Fibroblast of lung (primary cell): ENCODE data around the gene DZANK1. TPM values are rescaled to one million over a fixed set of nuclear protein-coding genes. Genes with fewer than 3 reads are reported as not detected.
A peak's percentile ranks its signal among the peaks of the same experiment; 100 is the strongest.

Experiments
- DNase-seq, 2 donors: peaks; one replicate each; pipeline versions ENCODE4 v3.0.0 to v3.0.0-alpha.2; 2010; ENCODE audit warnings: low read depth in 2 of 2
- H2AFZ ChIP-seq: 2 replicates; pipeline ENCODE4 v1.5.1; 2012; ENCODE audit warnings: low read length, control low read depth, inconsistent platforms
- H3K27ac ChIP-seq: 2 replicates; pipeline ENCODE4 v1.5.1; 2011; ENCODE audit warnings: low read length, control low read depth; ENCODE audit not compliant: insufficient read depth
- H3K27me3 ChIP-seq: 2 replicates; pipeline ENCODE4 v1.5.1; 2011; ENCODE audit warnings: mild to moderate bottlenecking, low read length; ENCODE audit not compliant: control insufficient read depth, insufficient read depth
- H3K36me3 ChIP-seq: 2 replicates; pipeline ENCODE4 v1.5.1; 2011; ENCODE audit warnings: low read length; ENCODE audit not compliant: control insufficient read depth, insufficient read depth
- H3K4me1 ChIP-seq: 2 replicates; pipeline ENCODE4 v1.5.1; 2011; ENCODE audit warnings: low read length; ENCODE audit not compliant: control insufficient read depth, insufficient read depth; ENCODE audit errors: extremely low read depth
- H3K4me2 ChIP-seq: 2 replicates; pipeline ENCODE4 v1.5.1; 2011; ENCODE audit warnings: low read length, control low read depth; ENCODE audit not compliant: insufficient read depth; ENCODE audit errors: extremely low read depth
- H3K4me3 ChIP-seq, 4 experiments: fragments of 200-600 bp in 1 of 4; sonication (generic) in 1 of 4; replicated peaks in 1 of 4; 2 replicates each; pipeline ENCODE4 v1.5.1; 2011 to 2016; ENCODE audit warnings: low read length in 4 of 4, low read depth in 3 of 4, mild to moderate bottlenecking in 3 of 4, control low read depth in 2 of 4, inconsistent platforms in 1 of 4, mixed read lengths in 1 of 4; ENCODE audit not compliant: insufficient read depth in 1 of 4; ENCODE audit errors: control extremely low read depth in 1 of 4
- H3K79me2 ChIP-seq: 2 replicates; pipeline ENCODE4 v1.5.1; 2012; ENCODE audit warnings: mild to moderate bottlenecking, low read length, inconsistent platforms; ENCODE audit not compliant: control insufficient read depth, insufficient read depth
- H3K9ac ChIP-seq: 2 replicates; pipeline ENCODE4 v1.5.1; 2011; ENCODE audit warnings: mild to moderate bottlenecking, low read length, control low read depth; ENCODE audit not compliant: insufficient read depth
- H3K9me3 ChIP-seq: 2 replicates; pipeline ENCODE4 v1.5.1; 2012; ENCODE audit warnings: low read depth, low read length; ENCODE audit not compliant: control insufficient read depth, insufficient read depth
- H4K20me1 ChIP-seq: 2 replicates; pipeline ENCODE4 v1.5.1; 2011; ENCODE audit warnings: low read length; ENCODE audit not compliant: control insufficient read depth, insufficient read depth; ENCODE audit errors: extremely low read depth
- EZH2 ChIP-seq: IDR thresholded peaks from 2 replicates; pipeline ENCODE4 v1.5.1; 2012; ENCODE audit warnings: low read length, control low read depth, mild to moderate bottlenecking; ENCODE audit errors: missing control alignments
- polyA plus RNA-seq, 2 donors: library from polyadenylated mRNA; depleted of rRNA in 1 of 2; stranded (reverse) in 1 of 2; unstranded in 1 of 2; fragments of >200 nt; gene quantifications; 2 replicates each; pipeline ENCODE4 v1.2.1, GENCODE V29; 2011 to 2012; ENCODE audit warnings: missing spikeins in 1 of 2
- total RNA-seq: library from RNA; depleted of rRNA; stranded (reverse); fragments of >200 nt; gene quantifications from 2 replicates; pipeline ENCODE4 v1.2.1, GENCODE V29; 2014
- TF ChIP-seq, protein P1 (sequence below), 2 donors: IDR thresholded peaks in 1 of 2; conservative IDR thresholded peaks in 1 of 2; 1 replicate in 1 of 2; 2 replicates in 1 of 2; pipeline ENCODE4 v1.5.1; 2011 to 2012; ENCODE audit warnings: low read length in 2 of 2, control low read depth in 1 of 2, inconsistent platforms in 1 of 2, low read depth in 1 of 2, mild to moderate bottlenecking in 1 of 2

Gene DZANK1
- total and polyA plus RNA-seq, 2 donors (not counting 1 experiment from before 2014, with no cell fraction given), result 0.83 to 1.2 TPM

DNA sequence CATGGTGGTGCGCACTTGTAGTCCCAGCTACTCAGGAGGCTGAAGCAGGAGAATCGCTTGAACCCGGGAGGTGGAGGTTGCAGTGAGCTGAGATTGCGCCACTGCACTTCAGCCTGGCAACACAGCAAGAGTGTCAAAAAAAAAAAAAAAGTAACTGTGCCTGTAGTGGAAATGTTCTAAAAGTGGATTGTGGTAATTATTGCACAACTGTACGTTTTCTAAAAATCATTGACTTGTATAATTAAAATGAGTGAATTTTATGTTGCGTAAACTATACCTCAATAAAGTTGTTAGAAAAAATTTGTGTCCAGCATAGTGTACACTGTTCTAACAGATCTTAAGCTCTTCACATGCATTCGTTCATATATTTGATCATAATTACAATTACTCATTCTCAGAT lies 46.4 kb upstream of the DZANK1 start:
- Histone ChIP-seq H3K9ac (no peak overlapping the region), H3K27me3 (no peaks in the 10 kb centered on the region), H2AFZ (no peak overlapping the region), H3K4me3 (no peak overlapping the region), H3K9me3 (no peaks in the 10 kb centered on the region), H3K4me2 (no peak overlapping the region), H3K4me1 (no peaks in the 10 kb centered on the region), H3K79me2 (peaks cover 6% of the 10 kb centered on the region), H3K36me3 (peaks cover 5% of the 10 kb centered on the region), H3K27ac (no peak overlapping the region), H4K20me1 (no peaks in the 10 kb centered on the region)
- no peak for TF ChIP-seq EZH2
- TF ChIP-seq, protein P1, sequence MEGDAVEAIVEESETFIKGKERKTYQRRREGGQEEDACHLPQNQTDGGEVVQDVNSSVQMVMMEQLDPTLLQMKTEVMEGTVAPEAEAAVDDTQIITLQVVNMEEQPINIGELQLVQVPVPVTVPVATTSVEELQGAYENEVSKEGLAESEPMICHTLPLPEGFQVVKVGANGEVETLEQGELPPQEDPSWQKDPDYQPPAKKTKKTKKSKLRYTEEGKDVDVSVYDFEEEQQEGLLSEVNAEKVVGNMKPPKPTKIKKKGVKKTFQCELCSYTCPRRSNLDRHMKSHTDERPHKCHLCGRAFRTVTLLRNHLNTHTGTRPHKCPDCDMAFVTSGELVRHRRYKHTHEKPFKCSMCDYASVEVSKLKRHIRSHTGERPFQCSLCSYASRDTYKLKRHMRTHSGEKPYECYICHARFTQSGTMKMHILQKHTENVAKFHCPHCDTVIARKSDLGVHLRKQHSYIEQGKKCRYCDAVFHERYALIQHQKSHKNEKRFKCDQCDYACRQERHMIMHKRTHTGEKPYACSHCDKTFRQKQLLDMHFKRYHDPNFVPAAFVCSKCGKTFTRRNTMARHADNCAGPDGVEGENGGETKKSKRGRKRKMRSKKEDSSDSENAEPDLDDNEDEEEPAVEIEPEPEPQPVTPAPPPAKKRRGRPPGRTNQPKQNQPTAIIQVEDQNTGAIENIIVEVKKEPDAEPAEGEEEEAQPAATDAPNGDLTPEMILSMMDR (conservative IDR thresholded peaks at IDR 0.05 in 1 of 2, IDR thresholded peaks at IDR 0.05 in 1 of 2; ENCODE audit: low read depth in 1 of 2, low read length in 2 of 2), result no peak
- no peak for DNase-seq

DNA sequence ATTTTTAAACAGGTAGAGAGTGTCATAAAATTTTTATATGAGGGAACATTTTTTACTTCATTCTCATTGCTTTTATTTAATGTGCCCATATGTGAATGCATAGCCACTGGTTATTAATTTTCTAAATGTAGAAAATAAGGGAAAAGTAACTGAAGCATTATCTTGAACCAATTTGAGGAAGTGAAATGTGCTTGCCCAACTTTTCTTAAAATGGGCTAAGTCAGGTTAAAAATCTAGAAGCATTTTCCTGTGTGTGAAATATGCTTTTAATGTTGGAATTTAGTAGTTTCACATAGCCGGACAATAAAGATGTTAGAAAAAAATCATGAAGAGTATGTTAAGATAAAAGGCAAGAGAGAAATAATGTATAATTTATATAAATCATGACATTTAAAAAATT lies 44.7 kb upstream of the DZANK1 start:
- peaks cover 10% of the 10 kb centered on the region for H3K79me2 ChIP-seq
- H3K36me3 ChIP-seq, result peaks cover 5% of the 10 kb centered on the region
- no peak overlapping the region for H3K4me2 ChIP-seq
- no peaks in the 10 kb centered on the region for H3K4me1 ChIP-seq
- no peak overlapping the region for H3K4me3 ChIP-seq
- no peak overlapping the region for H3K27ac ChIP-seq
- TF ChIP-seq, protein P1 (conservative IDR thresholded peaks at IDR 0.05 in 1 of 2, IDR thresholded peaks at IDR 0.05 in 1 of 2; ENCODE audit: low read depth in 1 of 2, low read length in 2 of 2), result no peak
- TF ChIP-seq EZH2, result no peak
- H3K9me3 ChIP-seq, result no peaks in the 10 kb centered on the region
- H4K20me1 ChIP-seq, result no peaks in the 10 kb centered on the region
- DNase-seq, result no peak
- H3K9ac ChIP-seq, result no peak overlapping the region
- no peak overlapping the region for H2AFZ ChIP-seq
- H3K27me3 ChIP-seq, result no peaks in the 10 kb centered on the region

DNA sequence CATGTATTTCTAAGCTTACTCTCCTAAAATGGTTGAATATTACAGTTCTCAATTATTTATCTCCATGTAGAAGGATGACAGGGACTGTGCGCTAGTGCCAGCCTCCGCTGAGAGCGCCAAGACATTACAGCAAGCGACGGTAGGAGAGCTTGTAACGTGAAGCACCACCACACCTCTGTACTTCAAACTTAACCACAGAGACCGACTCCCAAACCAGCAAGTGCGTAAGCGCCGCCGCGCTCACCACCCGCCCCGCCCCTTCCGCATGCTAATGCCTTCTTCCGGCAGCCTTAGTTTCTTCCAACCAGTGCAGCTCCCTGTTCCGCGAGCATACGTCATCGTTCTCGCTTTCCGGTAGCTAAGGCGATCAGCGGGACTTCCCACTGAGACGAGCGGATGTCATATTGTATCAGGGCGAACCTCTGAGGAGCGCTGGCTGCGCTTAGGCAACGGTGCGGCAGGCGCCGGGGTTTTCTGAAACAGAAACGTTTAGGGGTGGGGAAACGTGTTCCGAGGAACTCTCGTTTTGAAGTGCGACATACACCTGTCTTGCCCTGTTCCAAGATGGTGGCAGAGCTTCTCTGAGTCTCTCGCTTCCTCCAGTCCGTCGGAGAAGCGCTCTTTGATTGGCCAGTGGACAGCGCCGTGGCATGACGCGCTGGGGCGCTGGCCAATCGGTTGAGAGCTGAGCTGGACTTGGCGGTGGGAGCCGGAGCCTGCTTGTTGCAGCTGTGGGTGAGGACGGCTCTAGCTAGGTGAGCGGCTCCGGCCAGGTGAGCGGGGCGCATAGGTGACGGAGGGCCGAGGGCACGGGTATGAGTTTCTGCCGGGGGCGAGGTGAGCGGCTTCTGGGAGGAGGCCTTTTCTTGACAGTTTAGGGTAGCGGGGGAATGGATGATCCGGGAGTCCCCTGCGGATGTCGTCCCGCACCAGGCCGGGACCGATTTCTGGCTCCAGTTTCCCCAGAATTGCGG lies 40.7 kb upstream of the DZANK1 start, which contains the start of gene SEC23B:
TSS of gene SEC23B (plus strand) at position 723 of the 974 bp plus-strand sequence. CDS start 2,896 bp downstream, outside the sequence.
- H3K9ac ChIP-seq, result peak within 1 kb of the TSS; percentile 86
- TF ChIP-seq, protein P1 (conservative IDR thresholded peaks at IDR 0.05 in 1 of 2, IDR thresholded peaks at IDR 0.05 in 1 of 2; ENCODE audit: low read depth in 1 of 2, low read length in 2 of 2), result no peak
- TF ChIP-seq EZH2, result no peak
- H3K79me2 ChIP-seq, result peaks cover 10% of the 10 kb centered on the region
- no peaks in the 10 kb centered on the region for H3K27me3 ChIP-seq
- DNase-seq, result peak; percentile 97 to 98
- H3K4me3 ChIP-seq, result peak within 1 kb of the TSS; percentile 79 to 98 (median 84)
- peak within 1 kb of the TSS; percentile 100 for H3K4me2 ChIP-seq
- H4K20me1 ChIP-seq, result no peaks in the 10 kb centered on the region
- H3K36me3 ChIP-seq, result peaks cover 5% of the 10 kb centered on the region
- peak within 1 kb of the TSS; percentile 98 for H3K27ac ChIP-seq
- H3K4me1 ChIP-seq, result no peaks in the 10 kb centered on the region
- no peaks in the 10 kb centered on the region for H3K9me3 ChIP-seq
- peak within 1 kb of the TSS; percentile 98 for H2AFZ ChIP-seq
